Renal cortical epithelial cell (primary cell): ENCODE data around the gene ZMIZ1. TPM values are rescaled to one million over a fixed set of nuclear protein-coding genes. Genes with fewer than 3 reads are reported as not detected.

Experiments used
- DNase-seq: peaks from one replicate; pipeline ENCODE4 v3.0.0-alpha.2; 2011; ENCODE audit warnings: low read depth
- total RNA-seq: library from RNA; depleted of rRNA; stranded (reverse); fragments of >200 nt; gene quantifications from 2 replicates; pipeline ENCODE4 v1.2.3, GENCODE V29; 2014

ZMIZ1 gene
- total RNA-seq, 1 donor from 2014 or later, result 45.0 TPM

DNA sequence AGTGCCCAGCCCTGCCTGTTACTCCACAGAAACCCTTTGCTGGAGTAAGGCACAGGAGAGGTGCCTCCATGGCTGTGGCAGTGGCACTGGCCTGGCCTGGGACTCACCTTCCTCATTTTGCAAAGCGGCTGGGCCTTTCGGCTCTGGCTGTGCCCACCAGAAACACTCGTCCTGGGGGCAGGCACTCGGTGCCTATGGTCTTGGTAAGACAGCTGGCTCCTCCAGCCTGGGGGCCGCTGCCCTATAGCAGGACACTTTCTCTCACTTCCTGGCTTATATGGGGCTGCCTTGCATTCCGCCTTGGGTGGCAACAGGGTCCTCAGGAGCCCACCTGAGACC is 13.2 kb downstream of the ZMIZ1 start:
- no peak for DNase-seq

DNA sequence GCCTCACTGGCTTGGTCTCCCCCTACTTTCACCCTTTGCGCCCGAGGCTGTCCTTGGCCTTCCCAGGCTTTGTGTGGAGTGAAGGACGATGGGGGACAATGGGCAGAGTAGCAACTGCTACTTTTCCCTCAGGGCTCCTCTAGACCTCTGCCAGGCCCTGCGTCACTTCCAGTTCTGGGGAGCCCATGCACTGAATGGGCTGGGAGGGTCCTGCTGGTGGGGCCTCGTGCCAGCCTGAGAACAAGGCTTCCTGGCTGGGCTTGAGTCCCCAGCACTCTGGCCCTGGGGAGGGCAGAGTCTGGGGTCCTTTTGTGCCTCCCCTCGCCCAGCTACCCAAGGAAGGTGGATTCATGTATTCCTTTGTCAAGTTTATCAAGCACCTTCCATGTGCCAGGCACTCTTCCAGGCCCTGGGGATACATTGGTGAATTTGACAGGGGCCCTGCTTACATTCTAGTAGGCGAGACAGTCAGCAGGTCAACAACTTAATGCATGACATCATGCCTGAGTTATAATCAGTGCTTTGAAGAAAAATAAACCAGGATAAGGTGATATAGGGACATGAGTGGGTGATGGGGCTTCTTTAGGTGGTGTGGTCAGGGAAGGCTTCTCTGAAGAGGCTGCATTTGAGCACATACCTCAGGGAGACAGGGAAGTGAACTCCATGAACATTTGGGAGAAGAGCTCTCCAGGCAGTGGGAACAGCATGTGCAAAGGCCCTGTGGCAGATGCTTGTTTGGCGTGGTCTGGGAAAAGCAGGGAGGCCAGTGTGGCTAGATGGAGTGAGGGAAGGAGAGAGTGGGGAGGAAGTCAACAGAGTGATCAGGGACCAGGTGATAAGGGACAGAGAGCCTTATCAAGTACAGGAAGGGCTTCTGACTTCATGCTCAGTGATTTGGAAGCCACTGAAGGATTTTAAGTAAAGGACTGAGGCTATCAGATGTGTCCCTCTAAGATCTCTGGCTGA is 14.1 kb downstream of the ZMIZ1 start:
- no peak for DNase-seq

DNA sequence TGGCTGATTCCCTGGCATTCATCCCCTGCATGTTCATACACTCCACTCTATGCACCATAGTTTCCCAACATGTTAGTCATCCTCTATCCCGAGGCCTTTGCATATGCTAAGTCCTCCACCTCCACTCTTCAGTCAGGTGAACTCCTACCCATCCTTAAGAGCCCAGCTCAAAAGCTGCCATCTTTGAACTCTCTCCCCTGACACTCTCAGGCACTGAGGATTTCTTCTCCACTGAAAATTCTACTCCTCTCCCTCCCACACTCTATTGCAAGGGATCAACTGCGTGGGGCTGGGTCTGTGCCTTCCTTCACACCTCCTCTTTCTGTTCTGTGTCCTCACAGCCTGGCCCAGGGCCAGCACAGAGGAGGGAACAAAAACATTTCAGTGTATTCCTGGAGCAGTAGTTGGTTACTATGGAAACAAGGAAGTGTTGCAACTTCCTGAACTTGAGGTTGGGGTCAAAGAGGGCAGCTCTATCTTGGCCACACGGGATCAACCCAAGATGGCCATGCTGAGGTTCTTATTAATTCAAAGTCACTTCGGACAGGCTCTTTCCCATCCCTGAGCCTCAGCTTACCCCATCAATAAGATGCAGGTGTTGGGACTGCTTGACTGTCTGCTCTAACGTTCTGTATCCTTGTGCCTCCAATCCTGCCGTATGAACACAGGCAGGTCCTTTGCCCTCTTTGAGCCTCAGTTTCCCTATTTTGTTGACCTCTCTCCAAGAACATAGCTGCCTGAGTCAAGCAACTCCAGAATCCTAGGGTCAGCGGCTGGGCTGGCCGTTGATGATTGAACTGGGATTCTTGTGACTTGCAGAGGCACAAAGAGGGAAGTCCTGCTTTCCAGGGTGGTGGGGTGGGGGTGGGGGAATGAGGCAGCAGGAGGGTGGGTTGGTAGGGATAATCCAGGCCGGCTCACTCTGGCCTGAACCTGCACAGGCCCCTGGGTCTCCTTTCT is 15.5 kb downstream of the ZMIZ1 start:
- DNase-seq, result peak; percentile 97

DNA sequence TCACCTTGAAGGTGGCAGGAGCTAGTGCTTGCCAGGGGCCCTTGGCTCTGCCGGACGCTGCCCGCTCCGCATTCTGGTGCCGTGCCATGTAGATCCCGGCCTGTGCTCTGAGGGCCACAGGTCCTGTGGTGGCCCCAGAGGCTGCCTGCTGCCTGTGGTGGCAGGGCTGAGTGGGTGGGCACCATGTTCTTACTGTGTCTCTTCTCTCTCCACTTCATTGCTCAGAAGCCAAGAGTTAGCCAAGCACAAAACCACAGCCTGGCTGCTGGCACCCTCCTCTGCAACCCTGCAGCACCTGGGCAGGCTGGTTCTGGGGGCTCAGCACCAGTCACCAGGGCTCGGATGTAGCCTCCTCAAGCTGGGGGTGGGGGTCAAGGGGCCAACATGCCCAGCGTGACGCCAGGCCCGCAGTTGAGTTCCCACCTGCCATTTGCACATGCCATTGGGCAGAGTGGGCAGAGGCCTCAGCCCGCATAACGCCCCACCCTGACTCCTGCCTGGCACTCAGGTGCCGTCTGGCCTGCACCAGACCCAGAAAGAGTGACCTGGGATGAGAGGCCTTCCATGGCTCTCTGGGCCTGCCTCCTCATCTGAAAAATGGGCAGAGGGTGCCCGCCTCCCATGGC is 16.3 kb downstream of the ZMIZ1 start:
- peak; percentile 84 for DNase-seq

DNA sequence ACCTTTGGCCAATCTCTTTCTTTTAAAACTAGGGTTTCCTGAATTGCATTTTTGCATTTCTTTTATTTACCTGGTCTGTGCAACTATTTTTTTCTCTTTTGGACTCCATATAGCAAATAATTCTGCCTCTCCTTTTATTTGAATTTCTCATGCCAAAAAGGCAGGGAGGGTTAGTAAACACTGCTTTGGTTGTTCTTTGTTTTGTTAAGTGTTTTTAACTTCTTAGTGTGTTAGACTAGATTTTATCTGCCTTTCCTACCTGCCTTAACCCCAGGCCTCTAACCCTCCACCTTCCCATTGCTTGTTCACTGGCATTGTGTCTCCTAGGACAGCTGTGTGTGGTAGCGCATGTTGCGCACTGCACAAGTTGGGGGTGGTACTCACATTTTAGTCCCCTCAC is 18.1 kb downstream of the ZMIZ1 start:
- DNase-seq, result no peak

DNA sequence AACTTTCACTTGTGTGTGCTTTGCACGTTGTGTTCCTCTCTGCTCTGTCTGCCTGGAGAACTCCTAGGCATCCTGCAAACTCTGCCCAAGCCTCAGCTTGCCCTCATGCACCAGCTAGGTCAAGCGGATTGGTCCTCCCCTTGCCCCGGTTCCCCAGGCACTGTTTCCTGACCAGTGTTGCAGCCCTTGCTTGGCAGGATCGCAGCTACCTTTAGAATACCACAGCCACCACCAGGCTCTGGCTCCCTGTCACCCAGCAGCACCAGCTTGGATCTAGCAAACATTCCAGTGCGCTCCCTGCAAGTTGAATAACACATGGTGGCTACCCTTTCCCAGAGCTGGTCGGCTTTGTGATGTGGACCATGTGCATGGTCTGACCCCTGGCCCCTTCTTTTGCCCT is 19.0 kb downstream of the ZMIZ1 start:
- DNase-seq, result no peak

DNA sequence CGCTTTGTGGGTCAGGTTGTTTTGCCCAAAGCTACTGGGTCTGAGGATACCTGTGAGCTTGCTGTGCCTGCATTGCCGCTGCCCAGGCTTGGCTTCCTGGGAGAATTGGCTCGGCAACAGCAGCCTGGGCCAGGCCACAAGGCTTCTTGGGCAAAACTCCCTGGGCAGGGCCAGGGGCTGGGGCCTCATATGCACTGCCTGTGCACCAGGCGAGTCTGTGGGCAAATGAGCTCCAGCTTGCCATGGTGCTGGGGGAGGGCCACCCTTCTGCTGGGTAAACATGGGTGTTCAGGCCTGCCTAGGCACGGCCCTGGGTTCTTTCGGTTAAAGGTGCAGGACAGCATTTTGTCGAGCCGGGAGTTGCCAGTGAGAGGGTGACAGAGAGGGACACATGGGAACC is 19.4 kb downstream of the ZMIZ1 start:
- DNase-seq, result no peak

DNA sequence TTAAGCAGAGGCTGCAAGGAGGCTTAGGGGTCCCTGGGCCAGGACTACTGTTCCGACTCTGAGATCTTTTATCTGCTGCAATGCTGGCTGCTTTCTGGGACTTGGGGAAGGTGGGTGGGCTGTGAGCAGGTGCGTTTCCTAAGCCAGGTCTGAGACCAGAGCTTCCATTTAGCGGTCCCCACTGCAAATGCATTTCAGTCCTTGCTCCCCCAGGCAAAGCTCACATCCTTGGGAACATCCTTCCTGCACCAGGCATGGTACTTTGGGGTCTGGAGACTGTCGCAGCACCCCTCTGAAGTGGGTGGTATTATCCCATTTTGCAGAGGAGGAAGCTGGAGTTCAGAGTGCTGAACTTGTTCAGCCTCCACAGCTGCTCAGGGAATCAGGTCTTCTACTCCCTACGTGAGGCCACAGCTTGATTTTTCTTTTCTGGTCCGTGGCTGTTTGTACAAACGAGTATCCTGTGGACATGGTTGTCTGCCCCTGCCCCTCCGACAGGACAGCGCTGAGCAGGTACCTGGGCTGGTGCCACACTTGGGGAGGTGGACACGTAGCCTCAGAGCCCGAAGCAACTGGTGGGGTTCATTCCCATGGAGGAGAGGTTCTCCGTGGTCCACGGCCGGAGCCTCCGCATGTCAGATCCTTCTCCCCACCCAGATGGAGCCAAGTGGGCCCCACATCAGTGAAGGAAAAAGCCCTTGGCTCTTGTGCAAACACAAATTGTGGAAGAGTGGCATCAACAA is 20.0 kb downstream of the ZMIZ1 start:
- no peak for DNase-seq

DNA sequence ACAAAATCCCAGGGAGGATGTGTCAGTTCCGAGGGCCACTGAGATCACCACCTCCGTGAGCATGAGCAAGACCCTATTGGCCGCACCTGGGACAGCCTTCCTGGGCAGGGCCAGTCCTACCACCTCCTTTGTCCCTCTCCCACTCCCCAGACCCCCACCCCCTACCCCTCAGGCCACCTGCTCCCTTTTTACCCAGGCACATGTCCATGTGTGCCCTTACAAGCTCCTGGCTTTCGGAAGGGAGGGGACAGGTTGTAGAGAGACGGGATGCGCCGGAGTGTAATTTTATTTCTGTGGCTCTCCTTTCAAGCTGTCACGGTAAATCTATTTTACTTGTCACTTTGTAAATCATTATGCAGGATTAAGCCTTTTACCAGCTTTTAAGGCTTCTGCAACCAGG is 20.9 kb downstream of the ZMIZ1 start:
- no peak for DNase-seq

DNA sequence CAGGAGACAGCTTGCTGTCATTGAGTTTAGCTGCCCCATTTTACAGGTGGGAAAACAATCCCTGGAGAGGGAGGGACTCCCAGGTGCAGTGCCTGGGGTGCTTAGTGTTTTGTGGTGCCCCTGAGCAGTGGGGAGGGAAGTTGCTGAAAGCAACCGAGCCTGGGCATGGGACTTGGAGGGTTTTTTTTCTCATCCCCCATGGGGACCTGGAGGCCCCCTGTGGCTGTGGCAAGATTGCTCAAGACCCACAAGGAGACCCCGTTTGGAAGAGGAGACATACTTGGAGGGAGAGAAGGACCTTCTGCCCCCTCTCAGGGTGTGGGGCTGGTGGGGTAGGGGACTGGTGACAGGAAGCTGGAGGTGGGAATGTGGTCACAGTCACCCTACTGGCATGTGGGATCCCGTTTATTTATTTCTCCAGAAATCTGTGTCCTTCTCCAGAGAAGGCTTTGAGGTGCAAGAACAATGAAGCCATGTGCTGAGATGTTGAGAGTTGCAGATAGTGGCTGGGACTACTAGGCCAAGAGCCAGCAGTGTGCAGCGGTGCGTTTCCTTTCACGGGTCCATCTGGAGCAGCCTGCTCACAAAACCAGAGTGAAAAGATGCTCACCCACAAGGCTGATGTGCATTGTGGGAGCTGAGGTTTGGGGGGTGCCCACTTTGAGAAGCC is 21.5 kb downstream of the ZMIZ1 start:
- DNase-seq, result no peak

DNA sequence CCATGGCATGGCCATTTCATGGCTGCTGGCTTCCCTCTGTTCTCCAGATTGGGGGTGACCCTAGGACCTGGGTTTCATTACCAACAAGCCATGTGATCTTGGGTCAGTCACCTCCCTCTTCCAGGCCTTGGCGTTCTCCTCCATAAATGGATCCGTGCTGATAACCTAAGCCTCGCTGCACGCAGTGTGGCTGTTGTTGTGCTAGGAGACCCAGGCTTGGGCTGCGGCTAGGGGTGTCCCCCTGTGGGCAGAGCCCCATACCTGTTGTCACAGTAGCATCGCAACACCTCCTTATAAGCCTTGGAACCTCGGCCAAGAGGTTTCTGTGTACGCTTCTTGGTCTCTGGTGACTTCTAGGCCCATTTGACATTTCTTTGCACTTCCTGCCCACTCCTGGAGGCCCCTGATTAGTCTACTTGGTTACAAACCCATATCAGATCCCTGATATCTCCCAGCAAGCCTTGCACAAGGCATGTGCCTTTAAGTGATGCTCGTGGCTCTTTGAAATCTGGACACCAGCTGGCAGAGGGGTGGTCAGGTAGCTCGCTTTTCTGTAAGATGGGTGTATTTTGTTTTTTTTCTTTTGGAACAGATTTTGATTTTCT is 23.6 kb downstream of the ZMIZ1 start:
- DNase-seq, result no peak

DNA sequence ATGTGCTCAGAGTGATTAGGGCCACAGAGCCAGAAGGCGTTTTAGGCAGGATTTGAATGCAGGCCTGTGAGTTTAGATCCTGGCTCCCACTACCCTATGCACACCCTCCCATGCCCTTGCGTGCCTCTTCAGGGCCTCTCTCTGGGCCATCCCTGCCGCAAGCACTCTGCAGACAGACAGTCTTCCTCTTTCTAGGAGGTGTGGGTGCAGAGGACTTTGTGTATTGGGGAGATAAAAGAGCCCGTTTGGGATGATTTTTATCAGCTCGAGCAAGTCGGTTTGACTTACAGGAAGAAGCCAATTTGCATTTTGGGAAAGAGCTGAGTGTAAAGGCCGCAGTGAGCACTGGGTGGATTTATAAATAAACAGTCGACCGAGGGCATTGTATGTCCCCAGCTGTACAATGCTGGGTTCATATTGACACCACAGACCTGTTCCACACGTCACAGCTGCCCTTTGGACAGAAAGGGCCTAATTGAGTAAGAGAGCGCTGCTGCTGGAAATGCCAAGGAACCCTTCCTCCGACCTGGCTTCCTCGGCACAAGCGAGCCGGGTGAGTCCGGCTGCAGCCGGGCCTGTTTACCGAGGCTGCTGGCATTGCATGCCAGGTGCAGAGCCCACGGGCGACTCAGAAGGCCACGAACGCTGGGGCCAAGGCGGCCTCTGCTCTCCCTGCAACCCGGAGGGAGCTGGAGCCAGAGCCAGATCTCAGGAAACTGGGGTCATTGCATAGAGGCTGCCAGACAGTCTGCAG is 25.1 kb downstream of the ZMIZ1 start:
- DNase-seq, result peak; percentile 69

DNA sequence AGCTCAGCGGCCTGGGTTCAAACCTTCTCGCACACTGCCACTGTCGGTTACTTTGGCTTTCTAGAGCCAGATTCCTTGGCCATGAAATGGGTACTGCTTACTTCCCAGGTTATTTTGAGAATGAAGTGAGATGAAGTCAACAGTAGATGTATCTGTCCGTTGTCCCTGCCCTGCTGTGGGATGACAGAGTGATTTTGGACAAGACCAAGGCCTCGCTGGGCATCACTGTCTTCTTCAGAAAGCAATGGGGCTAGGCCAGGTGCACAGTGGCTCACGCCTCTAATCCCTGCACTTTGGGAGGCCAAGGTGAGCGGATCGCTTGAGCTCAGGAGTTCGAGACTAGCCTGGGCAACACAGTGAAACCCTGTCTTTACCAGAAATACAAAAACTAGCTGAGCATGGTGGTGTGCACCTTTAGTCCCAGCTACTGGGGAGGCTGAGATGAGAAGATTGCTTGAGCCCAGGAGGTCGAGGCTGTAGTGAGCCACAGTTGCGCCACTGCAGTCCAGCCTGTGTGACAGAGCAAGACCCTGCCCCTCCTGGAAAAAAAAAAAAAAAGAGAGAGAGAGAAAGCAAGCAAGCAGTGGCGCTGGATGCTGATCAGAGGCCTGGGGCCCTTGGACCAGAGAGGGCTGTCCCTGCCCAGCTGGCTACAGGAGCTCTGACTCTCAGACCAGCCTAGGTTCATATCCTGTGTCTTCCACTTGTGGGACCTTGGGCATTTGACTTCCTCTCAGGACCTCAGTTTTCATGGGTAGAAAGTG is 25.8 kb downstream of the ZMIZ1 start:
- no peak for DNase-seq

DNA sequence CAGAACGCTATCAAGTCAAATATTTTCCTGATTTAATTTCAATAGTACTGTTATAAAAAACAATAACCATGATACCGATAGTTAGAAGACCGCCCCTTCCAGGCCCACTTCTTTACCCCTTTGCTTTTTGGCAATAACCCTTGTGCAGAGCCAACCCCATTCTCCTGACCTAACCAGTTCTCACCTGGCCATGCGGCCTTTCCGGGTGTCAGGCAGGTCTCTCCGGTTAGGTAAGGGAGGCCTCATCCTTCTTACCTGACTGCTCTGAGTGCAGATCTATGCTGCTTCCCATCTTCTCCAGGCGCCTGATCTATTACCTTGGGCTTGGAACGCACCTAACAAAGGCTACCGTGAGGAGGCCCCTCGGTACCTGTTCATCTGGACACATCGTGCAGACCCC is 26.6 kb downstream of the ZMIZ1 start:
- DNase-seq, result no peak

DNA sequence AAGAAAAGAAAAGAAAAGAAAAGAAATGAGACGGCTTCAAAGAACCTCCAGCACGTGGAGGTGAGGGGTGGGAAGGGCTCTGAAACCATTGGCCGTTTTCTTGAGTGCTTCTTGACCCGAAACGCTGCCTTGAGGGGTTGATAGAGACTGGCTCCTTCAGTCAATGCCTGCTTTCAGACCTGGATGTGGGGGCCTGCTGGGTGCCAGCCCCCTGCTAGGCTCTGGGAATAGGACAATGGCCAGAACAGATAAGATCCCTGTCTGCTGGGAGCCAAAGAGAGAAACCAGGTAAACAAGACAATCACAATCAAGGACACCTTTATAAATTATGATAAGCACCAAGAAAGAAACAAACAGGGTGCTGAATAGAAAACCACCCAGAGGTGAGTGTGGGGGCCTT is 27.7 kb downstream of the ZMIZ1 start:
- no peak for DNase-seq

DNA sequence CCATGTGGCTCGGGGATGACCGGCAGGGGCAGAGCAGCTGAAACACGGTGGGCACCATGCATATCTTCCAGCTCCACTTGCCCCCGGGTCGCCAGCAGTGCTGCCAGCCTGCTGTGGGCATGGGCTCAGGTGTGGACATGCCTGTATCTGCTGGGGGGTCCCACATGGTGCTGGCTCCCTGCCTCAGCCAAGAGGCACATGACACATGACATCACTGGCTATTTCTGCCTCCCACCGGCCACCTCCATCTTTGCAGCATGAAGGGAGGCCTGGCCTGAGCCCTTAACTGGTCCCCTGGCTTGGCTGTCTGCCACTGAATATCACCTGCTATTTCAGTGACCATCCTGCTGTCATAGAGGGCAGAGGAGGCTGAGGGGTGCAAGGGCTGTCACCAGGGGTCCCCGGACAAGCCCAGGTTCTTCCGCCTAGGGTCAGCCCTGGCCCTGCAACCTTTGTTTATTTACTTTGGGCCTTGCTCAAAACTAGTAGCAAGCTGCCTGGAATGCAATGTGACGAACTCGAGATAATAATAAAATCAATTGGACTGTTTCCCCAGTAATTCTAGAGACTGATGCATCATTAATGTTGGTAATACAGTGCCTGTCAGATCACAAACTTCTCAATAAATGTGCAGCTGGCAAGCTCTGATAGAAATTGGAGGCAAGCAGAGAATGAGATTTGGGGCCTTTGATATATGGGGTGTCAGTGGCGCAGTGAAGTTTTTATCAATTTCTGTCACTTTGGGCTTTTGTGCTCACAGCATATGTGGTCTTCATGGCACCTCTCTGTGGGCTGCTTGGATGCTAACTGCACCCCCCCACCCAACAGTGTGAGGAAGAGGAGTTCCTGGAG is 28.5 kb downstream of the ZMIZ1 start:
- no peak for DNase-seq

DNA sequence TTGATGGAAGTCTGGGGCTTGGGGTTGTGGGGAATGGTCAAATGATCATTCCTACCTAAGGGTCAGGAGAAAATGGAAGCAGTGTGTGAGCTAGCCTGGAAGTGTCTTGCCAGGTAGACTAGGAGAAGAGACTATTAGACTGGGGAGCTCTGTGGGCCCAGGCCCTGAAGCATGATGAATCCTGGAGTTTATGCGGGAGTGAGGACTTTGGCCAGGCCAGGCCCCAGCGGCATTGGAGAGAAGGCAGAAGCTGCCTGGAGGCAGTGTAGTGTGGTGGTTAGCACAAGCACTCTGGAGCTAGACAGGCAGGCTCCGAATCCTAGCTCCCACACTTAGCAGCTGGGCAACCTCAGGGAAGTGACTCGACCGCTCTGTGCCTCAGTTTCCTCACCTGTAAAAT is 29.3 kb downstream of the ZMIZ1 start:
- DNase-seq, result no peak

DNA sequence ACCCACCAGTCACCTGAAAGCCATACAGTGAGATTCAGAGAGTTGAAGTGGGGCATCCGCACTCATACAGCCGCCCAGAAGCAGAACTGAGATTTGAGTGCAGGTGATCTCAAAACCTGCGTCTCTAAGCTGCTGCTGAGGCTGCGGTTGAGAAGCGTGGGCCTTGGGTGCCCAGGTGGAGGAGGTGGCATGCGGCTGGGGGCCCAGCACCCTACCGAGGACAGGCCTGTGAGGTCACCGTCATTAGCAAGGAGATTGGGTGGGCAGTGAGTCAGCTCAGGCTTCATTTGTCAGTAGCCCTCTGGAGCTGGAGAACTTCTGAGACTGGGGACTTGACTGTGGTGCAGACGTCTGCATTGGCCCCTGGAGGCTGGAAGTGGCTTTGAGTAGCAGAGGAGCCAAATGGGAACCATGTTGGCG is 29.8 kb downstream of the ZMIZ1 start:
- no peak for DNase-seq
